LNCaP clone FGC (cell line): ENCODE data around the gene CSF3R.
"Not testable (repeated sequence)": the region's sequence is repeated elsewhere in the genome, so short reads cannot be mapped to it uniquely, and the experiment has no call there.

Experiments used
- DNase-seq: peaks from one replicate; pipeline ENCODE4 v3.0.0-alpha.2; 2011; ENCODE audit warnings: low read depth
- H3K4me3 ChIP-seq: 2 replicates; pipeline ENCODE4 v1.5.1; 2011; ENCODE audit warnings: mild to moderate bottlenecking, low read depth, low read length, control low read depth
- CTCF ChIP-seq: IDR thresholded peaks from 2 replicates; pipeline ENCODE4 v1.5.1; 2012; ENCODE audit warnings: mild to moderate bottlenecking; ENCODE audit not compliant: control insufficient read depth, insufficient read depth; ENCODE audit errors: extremely low read depth

Gene CSF3R

GRCh38 chr1:36513676-36514473 is 31.2 kb upstream of the CSF3R start:
- no peak overlapping the region for H3K4me3 ChIP-seq
- no peak for DNase-seq
- TF ChIP-seq CTCF, result no peak

- TF ChIP-seq CTCF, result no peak
Observed at GRCh38 chr1:36512842-36513241, 30.1 kb upstream of the CSF3R start.

DNA sequence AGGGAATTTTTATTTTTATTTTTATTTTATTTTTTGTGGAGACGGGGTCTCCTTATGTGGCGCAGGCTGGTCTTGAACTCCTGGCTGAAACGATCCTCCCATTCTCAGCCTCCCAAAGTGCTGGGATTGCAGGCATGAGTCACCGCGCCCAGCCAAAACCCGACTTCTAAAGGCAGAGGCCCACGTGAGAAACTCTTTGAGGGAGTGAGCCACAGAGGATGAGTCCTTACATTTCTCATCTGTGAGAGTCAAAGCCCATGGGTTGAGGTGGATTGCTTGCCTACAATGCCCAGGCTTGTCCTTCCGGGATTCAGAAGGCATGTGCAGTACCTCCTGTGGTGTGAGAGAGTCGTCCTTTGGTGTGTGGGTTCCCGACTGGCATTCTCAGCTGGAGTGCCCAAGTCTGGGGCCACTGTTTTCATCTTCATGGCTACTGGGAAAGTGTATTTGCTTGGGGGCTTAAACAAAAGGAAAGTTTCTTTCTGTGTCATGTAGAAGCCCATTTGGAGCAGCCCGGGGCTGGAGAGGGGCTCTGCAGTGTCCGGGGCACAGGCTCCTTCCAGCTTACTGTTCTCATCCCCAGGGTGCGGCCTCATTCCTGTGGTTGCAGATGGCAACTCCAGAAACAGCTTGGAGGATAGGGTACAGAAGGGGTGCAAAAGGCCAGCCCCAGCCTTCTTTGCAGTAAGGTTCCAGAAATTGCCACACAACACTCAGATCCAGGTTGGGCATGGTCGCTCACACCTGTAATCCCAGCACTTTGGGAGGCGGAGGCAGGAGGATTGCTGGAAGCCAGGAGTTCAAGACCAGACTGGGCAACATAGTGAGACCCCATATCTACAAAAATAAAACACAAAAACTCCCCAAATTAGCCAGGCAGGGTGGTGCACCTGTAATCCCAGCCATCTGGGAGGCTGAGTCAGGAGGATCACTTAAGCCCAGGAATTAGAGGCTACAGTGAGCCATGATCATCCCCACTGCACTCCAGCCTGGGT is 29.4 kb upstream of the CSF3R start:
- H3K4me3 ChIP-seq, result no peak overlapping the region
- no peak for TF ChIP-seq CTCF
- DNase-seq, result no peak

More at GRCh38 chr1:36512842-36513241, 30.1 kb upstream of the CSF3R start:
- no peak overlapping the region for H3K4me3 ChIP-seq
- DNase-seq, result no peak

- not testable (repeated sequence) for DNase-seq, H3K4me3 ChIP-seq
Observed at GRCh38 chr1:36511220-36511619, 28.5 kb upstream of the CSF3R start.

GRCh38 chr1:36510418-36510817 is 27.7 kb upstream of the CSF3R start:
- H3K4me3 ChIP-seq, result no peak overlapping the region
- TF ChIP-seq CTCF, result no peak
- no peak for DNase-seq

GRCh38 chr1:36508257-36508656 is 25.5 kb upstream of the CSF3R start:
- no peak for TF ChIP-seq CTCF
- no peak for DNase-seq
- H3K4me3 ChIP-seq, result no peak overlapping the region

DNA sequence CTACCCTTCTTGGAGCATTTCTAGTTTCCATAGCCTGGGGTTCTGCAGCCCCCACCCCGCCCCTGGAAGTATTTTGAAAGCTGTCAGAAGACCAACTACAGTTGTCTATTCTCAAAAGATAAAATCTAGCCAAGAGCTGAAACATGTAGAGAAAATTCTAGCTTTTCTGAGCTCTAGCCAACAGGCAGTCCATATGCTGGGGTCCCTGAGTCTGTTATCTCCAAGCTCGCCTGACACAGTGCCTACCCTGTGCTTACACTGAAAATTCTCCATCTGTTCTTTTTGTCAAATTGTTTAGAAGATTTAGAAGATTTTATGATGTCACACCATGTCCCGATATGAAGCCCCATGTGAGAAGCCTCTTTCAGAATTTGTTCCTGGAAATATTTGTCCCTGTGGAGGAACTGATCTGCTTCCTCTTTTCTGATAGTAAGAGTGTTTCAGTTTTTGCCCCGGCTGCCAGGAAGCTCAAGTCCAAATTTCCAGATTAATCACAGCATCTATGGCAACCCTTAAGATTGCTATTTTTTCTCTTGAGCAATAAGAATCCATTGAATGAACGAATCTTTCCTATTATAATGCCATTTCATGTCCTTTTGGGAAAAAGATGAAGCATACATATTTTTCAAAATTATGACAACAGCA is 23.7 kb upstream of the CSF3R start:
- H3K4me3 ChIP-seq, result no peak overlapping the region
- TF ChIP-seq CTCF, result no peak
- no peak for DNase-seq
